T-helper 2 cell (primary cell): ENCODE results near the gene BAX.
"Not testable (repeated sequence)": the region's sequence is repeated elsewhere in the genome, so short reads cannot be mapped to it uniquely, and the experiment has no call there.

Source experiments
- DNase-seq, 5 experiments: peaks; one replicate each; pipeline versions ENCODE4 v3.0.0 to v3.0.0-alpha.2; 2012 to 2022
- total RNA-seq, 2 donors: gene quantifications; one replicate each; lab custom pipeline; 2026; lab: John Stamatoyannopoulos, UW

BAX gene
- 14.7 to 27.1 reads per million in 2 donors for total RNA-seq

DNA sequence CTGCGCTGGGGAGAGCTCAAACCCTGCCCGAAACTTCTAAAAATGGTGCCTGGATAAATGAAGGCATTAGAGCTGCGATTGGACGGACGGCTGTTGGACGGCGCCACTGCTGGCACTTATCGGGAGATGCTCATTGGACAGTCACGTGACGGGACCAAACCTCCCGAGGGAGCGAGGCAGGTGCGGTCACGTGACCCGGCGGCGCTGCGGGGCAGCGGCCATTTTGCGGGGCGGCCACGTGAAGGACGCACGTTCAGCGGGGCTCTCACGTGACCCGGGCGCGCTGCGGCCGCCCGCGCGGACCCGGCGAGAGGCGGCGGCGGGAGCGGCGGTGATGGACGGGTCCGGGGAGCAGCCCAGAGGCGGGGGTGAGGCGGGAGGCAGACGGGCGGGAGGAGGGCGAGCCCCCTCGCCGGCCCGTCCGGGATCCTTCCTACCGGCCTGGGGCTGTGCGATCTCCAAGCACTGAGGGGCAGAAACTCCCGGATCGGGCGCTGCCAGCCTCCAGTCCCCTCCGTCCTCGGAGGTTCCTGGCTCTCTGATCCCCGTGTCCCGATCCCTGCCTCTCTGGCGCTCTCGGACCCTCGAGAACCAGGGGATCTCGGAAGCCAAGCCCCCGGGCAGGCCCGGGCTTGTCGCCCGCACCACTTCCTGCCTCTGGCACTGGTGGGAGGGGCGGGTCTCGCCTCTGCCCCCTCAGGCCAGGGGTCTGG is at the start of gene BAX:
Gene BAX (plus strand): TSS at position 281 of the 713 bp plus-strand sequence. CDS start 54 bp downstream, at position 335.
- peak; percentile 66 to 96 (median 79) for DNase-seq

DNA sequence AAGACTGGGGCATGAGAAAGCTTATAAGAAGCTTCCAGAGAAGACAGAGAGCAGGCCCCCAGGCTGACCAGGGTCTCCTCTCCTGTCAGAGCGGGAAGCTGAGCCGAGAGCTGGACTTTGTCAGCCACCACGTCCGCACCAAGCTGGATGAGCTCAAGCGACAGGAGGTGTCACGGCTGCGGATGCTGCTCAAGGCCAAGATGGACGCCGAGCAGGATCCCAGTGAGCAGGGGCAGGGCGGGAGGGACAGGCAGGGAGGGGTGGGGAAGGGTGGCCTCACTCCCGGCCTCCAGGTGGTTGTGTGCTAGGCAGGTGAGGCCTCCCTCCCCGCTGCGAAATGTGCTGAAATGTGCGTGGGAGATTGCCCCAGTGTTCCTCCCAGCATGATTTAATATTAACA is 49.0 kb upstream of the BAX start:
- no peak for DNase-seq

DNA sequence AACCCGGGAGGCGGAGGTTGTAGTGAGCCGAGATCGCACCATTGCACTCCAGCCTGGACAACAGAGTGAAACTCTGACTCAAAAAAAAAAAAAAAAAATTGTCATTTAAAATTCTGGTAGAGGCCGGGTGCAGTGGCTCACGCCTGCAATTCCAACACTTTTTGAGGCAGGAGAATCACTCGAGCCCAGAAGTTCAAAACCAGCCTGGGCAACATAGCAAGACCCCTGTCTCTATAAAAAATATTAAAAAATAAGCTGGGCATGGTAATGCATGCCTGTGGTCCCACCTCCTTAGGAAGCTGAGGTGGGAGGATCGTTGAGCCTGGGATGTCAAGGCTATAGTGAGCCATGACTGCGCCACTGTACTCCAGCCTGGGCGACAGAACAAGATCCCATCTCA is 48.4 kb upstream of the BAX start:
- DNase-seq = no peak

DNA sequence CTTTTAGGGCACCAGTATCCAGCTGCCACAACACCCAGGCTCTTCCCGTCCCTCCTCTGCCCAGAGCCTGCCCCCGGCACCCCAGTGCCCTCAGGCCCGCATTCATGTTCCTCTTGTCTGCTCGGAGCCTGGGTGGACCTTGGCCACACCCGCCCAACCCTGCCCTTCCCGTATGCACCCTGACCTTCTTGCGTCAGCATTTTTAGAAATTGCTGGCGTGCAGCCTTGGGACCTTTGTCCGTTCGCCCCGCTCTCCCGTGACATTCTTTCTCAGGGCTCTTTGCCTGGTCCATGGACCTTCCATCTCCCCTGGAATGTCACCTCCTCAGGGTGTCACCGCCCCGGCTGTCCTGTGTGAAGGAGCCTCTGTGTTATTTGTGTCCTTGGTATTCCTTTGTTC is 47.0 kb upstream of the BAX start:
- no peak for DNase-seq

DNA sequence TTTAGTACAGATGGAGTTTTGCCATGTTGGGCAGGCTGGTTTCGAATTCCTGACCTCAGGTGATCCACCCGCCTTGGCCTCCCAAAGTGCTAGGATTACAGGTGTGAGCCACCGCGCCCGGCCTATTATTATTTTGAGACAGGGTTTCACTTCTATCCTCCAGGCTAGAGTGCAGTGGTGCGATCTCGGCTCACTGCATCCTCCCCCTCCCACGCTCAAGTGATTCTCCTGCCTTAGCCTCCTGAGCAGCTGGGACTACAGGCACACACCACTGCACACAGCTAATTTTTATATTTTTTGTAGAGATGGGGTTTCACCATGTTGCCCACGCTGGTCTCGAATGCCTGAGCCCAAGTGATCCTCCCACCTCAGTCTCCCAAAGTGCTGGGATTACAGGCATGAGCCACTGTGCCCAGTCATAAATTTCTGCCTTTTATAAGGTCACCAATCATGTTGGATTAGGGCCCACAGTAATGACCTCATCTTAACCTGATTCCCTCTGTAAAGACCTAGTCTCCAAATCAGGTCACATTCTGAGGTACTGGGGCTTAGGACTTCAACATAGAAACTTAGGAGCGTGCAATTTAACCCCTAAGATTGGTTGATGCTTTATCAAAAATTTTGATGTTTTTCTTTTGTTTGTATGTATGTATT is 45.1 kb upstream of the BAX start:
- DNase-seq = not testable (repeated sequence)

DNA sequence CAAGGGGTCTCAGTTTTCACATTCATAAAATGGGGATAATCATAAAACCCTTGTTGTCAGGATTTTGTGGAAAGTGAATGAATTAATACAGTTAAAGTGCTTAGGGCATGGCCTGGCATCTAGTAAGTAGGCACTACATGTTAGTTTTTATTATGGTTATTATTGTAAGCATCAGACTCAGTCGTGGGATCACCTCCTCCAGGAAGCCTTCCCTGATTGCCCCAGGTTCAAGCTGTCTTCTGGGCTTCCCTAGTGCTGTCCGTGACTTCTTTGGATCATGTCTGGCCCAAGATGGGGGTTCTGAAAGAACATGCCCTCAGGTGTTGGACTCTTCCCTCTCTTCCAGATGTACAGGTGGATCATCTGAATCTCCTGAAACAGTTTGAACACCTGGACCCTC is 43.9 kb upstream of the BAX start:
- no peak for DNase-seq

DNA sequence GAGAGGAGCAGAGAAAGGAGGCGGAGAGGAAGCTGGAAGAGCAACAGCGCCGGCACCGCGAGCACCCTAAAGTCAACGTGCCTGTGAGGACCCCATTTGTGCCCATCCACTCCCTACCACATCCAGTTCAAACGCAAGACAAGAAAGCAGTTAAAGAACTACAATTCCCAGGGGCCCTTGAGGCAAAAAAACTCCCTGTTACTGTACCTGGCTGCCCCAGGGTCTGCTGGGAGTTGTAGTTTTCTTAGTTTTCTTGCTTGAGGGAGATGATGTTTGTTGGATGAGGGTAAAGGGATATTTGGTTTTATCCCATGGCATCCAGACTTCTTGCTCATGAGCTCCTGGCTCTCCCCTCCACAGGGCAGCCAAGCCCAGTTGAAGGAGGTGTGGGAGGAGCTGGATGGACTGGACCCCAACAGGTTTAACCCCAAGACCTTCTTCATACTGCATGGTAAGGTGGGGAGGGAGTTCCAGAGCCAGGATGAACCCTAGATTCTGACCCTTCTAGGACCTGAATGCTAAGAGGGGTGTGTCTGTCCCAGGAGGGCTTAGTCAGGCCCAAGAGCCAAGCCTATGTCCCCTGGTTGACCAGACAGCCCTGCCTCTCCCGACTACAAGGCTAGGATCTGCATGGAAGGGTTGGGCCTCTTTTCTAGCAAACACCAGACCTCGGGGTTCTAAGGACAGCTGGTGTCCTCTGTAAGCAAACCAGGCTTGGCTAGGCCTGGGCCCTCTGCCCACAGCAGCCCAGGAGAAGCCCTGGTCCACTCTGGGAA is 41.4 kb upstream of the BAX start:
- DNase-seq = peak in 1 of 5 experiments; percentile 41

DNA sequence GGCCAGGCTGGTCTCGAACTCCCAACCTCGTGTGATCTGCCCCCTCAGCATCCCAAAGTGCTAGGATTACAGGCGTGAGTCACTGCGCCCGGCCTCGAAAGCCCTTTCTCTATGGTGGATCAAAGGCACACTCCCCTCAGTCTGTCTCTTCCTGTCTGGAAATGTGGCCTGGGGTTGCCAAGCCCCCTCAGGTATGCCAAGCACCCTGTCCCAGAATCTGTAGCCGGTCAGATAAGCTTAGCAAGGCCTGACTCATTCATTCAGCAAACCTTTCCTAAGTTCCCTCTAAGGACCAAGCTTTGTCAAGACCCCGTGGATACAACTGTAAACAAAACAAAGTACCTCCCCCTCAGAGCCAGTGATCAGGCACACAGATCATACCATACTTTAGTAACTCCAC is 40.5 kb upstream of the BAX start:
- no peak for DNase-seq

DNA sequence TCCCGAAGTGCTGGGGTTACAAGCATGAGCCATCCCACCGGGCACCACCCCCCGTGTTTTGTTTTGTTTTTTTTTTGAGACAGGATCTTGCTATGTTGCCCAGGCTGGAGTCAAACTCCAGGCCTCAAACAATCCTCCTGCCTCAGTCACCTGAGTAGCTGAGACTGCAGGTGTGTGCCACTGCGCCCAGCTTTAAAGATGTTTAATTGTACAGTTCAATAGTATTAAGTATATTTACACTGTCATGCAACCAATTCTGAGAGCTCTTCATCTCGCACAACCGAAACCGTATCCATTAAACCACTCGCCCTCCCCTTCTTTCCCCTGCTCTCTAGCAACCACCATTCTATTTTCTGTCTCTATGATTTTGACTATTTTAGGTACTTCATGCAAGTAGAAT is 38.9 kb upstream of the BAX start:
- no peak for DNase-seq

DNA sequence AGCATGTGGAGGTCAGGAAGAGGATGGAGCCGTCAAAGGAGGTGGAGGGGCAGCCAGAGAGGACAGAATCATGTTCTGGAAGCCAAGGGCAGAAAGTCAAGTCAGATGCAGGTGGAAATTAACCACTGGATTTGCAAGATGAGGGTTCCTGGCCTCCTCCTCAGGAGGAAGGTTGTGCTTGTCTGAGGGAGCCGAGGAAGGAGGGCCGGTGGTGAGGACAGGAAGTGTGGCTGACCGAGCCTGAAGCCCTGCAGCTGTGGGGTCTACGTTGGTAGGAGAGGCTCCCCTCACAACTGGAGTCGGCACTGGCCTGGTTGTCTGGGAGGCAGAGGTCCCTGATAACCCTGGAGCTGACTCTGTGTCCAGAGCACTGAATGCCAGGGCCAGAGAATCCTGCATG is 36.6 kb upstream of the BAX start:
- DNase-seq = no peak

DNA sequence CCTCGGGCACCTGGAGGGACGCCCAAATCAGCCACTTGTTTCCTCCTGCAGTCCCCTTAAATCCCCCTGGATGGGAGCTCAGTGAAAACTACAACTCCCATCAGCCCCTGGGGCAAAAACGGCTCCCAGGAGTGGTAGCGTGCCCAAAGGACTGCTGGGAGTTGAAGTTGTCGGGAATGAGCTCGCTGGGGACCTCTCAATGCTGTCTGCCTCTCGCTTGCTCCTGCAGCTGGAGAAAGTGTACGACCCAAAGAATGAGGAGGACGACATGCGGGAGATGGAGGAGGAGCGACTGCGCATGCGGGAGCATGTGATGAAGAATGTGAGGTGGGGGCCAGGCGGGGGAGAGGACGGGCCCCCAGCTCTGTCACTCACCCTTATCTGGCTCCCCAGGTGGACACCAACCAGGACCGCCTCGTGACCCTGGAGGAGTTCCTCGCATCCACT is 35.9 kb upstream of the BAX start:
- no peak for DNase-seq

DNA sequence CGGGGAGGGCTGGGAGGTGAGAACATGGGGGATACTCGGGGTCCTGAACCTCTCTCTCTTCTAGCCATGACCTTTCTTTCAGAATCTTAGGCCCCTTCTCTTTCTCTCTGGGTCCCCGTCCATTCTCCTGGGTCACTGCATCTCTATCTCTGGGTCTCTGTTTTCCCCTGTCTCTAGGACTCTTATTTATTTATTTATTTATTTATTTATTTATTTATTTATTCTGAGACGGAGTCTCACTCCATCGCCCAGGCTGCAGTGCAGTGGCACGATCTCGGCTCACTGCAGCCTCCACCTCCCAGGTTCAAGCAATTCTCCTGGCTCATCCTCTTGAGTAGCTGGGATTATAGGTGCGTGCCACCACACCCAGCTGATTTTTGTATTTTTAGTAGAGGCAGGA is 35.4 kb upstream of the BAX start:
- not testable (repeated sequence) for DNase-seq

DNA sequence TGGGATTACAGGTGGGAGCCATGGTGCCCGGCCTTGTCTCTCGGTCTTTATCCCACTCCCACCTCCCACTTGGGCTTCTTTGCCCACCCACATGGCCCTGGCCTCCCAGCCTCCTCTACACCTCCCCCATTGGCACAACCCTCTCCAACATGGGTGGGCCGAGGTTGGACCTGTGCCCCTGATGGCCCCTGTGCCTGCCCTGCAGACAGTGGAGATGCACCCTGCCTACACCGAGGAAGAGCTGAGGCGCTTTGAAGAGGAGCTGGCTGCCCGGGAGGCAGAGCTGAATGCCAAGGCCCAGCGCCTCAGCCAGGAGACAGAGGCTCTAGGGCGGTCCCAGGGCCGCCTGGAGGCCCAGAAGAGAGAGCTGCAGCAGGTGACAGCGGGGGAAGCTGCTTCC is 33.7 kb upstream of the BAX start:
- DNase-seq = no peak

DNA sequence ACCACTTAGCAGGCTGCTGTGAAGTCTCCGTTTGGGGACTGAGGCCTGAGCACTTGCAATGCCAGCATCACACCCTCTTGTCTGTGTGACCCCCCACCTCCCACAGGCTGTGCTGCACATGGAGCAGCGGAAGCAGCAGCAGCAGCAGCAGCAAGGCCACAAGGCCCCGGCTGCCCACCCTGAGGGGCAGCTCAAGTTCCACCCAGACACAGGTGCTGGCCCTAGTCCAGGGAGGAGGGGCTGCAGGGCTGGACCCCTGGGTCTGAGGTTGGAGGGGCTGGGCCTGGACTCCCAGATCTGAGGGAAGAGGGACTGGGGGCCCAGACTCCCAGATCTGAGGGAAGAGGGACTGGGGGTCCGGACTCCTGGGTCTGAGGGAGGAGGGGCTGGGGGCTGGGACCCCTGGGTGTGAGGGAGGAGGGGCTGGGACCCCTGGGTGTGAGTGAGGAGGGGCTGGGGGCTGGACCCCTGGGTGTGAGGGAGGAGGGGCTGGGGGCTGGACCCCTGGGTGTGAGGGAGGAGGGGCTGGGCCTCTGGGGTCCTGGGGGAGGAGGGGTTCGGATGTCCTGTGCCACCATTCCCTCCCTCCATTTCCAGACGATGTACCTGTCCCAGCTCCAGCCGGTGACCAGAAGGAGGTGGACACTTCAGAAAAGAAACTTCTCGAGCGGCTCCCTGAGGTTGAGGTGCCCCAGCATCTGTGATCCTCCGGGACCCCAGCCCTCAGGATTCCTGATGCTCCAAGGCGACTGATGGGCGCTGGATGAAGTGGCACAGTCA is 32.8 kb upstream of the BAX start:
- no peak for DNase-seq

DNA sequence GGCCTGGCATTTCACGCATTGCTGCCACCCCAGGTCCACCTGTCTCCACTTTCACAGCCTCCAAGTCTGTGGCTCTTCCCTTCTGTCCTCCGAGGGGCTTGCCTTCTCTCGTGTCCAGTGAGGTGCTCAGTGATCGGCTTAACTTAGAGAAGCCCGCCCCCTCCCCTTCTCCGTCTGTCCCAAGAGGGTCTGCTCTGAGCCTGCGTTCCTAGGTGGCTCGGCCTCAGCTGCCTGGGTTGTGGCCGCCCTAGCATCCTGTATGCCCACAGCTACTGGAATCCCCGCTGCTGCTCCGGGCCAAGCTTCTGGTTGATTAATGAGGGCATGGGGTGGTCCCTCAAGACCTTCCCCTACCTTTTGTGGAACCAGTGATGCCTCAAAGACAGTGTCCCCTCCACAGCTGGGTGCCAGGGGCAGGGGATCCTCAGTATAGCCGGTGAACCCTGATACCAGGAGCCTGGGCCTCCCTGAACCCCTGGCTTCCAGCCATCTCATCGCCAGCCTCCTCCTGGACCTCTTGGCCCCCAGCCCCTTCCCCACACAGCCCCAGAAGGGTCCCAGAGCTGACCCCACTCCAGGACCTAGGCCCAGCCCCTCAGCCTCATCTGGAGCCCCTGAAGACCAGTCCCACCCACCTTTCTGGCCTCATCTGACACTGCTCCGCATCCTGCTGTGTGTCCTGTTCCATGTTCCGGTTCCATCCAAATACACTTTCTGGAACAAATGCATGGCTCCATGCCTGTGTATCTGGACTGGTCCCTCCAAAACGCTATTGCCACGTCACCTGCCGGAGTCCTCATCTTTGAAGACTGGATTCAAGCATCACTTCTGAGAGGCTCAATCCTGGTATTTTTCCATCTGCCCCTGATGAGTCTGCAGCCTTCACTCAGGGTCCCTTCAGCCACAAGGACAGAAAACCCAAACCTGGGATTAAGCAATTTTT is 31.9 kb upstream of the BAX start:
- DNase-seq = no peak

DNA sequence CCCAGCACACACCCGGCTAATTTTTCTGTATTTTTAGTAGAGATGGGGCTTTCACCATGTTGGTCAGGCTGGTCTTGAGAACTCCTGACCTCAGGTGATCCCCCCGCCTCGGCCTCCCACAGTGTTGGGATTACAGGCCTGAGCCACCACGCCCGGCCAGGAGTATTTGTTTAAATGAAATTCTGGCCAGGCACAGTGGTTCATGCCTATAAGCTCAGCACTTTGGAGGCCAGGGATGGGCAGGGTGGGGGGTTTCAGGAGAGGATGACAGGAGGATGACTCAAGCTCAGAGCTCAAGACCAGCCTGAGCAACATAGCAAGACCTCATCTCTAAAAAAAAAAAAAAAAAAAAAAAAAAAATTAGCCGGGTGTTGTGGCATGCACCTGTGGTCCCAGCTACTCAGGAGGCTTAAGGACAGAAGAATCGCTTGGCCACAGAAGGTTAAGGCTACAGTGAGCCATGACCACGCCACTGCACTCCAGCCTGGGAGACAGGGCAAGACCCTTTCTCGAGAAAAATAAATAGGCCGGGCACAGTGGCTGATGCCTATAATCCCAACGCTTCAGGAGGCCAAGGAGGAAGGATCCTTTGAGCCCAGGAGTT is 29.3 kb upstream of the BAX start:
- DNase-seq = no peak

DNA sequence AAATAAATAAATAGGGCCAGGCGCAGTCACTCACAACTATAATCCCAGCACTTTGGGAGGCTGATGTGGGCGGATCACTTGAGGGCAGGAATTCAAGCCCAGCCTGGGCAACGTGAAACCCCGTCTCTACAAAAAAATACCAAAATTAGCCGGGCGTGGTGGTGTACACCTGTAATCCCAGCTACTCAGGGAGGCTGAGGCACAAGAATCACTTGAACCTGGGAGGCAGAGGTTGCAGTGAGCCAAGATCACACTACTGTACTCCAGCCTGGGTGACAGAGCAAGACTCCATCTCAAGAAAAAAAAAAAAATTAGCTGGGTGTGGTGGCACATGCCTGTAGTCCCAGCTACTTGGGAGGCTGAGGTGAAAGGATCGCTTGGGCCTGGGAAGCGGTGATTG is 28.8 kb upstream of the BAX start:
- not testable (repeated sequence) for DNase-seq

DNA sequence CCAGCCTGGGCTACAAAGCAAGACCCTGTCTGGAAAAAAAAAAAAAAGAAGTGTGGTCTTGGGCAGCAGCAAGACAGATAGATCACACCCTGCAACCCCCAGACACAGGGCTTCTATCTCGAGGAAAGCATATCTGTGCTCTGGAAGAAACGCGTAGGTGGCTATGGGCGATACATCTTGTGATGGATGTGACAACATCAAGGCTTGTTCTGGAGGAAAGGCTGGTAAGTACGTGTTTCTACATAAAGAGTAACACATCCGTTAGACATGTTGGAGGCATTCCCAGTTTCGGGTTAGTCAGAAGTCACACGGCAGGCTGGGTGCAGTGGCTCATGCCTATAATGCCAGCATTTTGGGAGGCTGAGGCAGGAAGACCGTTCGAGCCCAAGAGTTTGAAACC is 27.8 kb upstream of the BAX start:
- DNase-seq = peak in 1 of 5 experiments; percentile 39

DNA sequence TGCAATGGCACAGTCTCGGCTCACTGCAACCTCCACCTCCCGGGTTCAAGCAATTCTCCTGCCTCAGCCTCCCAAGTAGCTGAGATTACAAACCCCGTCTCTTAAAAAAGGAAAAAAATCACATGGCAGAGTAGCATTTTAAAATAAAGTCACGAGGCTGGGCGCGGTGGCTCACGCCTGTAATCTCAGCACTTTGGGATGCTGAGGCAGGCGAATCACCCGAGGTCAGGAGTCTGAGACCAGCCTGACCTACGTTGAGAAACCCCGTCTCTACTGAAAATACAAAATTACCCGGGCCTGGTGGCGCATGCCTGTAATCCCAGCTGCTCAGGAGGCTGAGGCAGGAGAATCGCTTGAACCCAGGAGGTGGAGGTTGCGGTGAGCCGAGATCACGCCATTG is 27.0 kb upstream of the BAX start:
- not testable (repeated sequence) for DNase-seq

DNA sequence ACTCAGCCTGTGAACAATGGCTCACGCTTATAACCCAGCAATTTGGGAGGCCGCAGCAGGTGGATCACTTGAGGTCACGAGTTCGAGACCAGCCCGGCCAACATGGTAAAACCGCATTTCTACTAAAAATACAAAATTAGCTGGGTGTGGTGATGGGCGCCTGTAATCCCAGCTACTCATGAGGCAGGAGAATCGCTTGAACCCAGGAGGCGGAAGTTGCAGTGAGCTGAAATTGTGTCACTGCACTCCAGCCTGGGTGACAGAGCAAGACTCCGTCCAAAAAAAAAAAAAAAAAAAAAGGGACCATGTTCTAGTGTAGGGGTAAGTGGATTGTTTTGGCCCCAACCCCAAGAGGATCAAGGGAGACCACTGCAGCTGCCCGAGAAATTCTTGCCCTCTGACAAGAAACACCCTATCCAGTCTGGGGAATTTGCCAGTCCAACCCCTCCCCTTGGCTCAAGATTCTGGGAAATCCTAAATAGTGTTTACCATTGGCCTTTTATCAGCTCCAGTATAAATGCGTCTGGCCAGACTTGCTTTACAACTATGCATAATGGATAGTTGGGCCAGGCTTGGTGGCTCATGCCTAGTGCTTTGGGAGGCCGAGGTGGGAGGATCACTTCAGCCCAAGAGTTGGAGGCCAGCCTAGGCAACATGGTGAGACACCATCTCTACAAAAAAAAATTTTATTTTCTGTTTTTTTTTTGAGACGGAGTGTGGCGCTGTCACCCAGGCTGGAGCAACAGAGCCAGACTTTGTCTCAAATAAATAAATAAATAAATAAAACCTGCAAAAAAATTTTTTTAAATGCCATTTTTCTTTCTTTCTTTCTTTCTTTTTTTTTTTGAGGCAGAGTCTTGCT is 26.3 kb upstream of the BAX start:
- no peak for DNase-seq
